ENCODE results near the gene ZG16. TPM values are rescaled to one million over a fixed set of nuclear protein-coding genes. Genes with fewer than 3 reads are reported as not detected.

ZG16 gene
- total RNA-seq, 2 experiments from 2014 or later: not detected

DNA sequence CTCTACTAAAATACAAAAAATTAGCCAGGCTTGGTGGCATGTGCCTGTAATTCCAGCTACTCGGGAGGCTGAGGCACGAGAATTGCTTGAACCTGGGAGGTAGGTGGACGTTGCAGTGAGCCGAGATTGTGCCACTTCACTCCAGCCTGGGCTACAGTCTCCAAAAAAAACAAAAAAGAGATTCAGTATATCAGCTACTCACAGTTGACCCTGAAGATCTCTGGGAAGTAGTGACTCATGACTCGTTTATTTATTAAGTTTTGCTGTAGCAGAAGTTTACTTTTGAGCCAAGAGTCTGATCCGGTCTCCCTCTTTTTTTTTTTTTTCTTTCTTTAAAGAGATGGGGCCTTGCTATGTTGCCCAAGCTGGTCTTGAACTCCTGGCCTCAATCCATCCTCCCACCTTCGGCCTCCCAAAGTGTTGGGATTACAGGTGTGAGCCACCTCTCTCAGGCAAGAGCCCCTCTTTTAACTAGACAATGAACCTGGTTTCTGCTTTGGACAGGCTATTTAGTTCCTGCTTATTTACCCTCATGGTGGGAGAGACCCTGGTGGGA lies 46.6 kb downstream of the ZG16 start:
- Histone ChIP-seq H3K36me3 (ENCODE audit: insufficient read depth, low read length) (peaks cover 17% of the 10 kb centered on the region), H3K9me3 (ENCODE audit: low read length) (no peaks in the 10 kb centered on the region), H3K27ac (ENCODE audit: low read depth, low read length, poor library complexity, severe bottlenecking) (no peak overlapping the region), H3K4me3 (ENCODE audit: low read depth, low read length, poor library complexity, severe bottlenecking) (no peak overlapping the region), H3K4me1 (ENCODE audit: insufficient read depth, low read length, poor library complexity, severe bottlenecking) (peaks cover 27% of the 10 kb centered on the region), H3K4me2 (ENCODE audit: low read length) (no peak overlapping the region), H3K79me2 (ENCODE audit: insufficient read depth, low read depth, low read length) (no peaks in the 10 kb centered on the region; the same call in 1 of the 2 replicates), H4K20me1 (ENCODE audit: insufficient read depth, low read length) (0 out of 2 replicates have a peak, but pooled peaks cover 4% of the 10 kb centered on the region), H3K9me2 (ENCODE audit: insufficient read depth, low read length) (no peaks in the 10 kb centered on the region), H2AFZ (ENCODE audit: low read length) (no peak overlapping the region)
- no TSS peak for BruUV-seq (replicated peaks)
- intact Hi-C loops (cut with micrococcal nuclease; ENCODE audit: unreplicated experiment): no loop called here
- ChIA-PET CTCF (ENCODE audit: unreplicated experiment) (no interaction called here), POLR2A (interaction anchor here (0.7 to 1.1 kb wide), 2 partner anchors 103 to 644 kb away, joined by 3 read pairs; no protein-coding TSS in a partner anchor)
- no peak for DNase-seq (ENCODE audit: low spot score)
- TF ChIP-seq, protein P1, sequence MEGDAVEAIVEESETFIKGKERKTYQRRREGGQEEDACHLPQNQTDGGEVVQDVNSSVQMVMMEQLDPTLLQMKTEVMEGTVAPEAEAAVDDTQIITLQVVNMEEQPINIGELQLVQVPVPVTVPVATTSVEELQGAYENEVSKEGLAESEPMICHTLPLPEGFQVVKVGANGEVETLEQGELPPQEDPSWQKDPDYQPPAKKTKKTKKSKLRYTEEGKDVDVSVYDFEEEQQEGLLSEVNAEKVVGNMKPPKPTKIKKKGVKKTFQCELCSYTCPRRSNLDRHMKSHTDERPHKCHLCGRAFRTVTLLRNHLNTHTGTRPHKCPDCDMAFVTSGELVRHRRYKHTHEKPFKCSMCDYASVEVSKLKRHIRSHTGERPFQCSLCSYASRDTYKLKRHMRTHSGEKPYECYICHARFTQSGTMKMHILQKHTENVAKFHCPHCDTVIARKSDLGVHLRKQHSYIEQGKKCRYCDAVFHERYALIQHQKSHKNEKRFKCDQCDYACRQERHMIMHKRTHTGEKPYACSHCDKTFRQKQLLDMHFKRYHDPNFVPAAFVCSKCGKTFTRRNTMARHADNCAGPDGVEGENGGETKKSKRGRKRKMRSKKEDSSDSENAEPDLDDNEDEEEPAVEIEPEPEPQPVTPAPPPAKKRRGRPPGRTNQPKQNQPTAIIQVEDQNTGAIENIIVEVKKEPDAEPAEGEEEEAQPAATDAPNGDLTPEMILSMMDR (conservative IDR thresholded peaks at IDR 0.05; ENCODE audit: low read length): no peak
- TF ChIP-seq EZH2phosphoT487 (IDR thresholded peaks at IDR 0.05; ENCODE audit: borderline replicate concordance, low read depth, low read length): no peak

DNA sequence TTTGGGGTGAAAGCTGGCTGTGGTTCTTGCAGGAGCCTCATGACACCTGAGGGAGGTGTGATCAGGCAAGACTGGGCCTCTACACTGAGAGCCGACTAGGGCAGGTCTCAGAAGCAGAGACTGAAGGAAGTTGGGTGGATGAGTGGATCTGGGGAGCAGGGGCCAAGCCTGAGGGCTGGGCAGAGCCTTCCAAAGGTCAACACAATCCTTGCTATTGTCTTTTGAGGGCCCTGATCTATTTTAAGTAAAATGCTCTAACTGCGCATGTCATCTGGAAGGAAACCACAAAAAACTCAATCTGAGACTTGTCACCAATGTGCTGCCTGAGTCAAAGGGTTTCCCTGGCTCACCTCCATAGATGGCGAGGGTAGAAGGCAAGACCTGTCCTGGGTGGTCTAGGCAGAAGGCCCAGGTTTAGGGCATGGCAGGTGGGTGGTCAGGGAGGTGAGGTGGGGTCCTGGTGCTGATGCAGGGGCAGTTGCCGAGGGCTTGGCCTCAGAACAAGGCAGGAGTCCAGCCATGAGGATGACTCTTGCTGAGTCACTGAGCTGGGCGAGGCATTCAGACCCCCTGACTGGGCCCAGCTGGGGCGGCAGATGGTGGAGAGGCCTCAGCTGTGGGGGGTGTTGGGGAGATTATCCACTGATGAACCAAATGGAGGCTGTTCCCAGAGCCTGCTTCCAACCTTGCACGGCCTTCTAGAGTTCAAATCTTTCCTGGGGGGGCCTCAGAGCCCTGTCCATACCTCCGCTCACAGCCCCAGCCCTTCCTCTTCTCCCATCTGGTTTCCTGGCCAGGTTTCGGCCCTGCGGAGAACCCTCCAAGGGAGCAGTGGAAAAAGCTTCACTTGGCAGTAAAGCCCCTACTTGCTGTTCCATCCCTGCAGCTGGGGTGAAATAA lies 47.3 kb downstream of the ZG16 start:
- Histone ChIP-seq H3K36me3 (ENCODE audit: insufficient read depth, low read length) (peaks cover 11% of the 10 kb centered on the region; the same call in 1 of the 2 replicates), H3K4me2 (ENCODE audit: low read length) (no peak overlapping the region), H3K9me3 (ENCODE audit: low read length) (no peaks in the 10 kb centered on the region), H3K27ac (ENCODE audit: low read depth, low read length, poor library complexity, severe bottlenecking) (no peak overlapping the region), H3K79me2 (ENCODE audit: insufficient read depth, low read depth, low read length) (no peaks in the 10 kb centered on the region; the same call in 1 of the 2 replicates), H3K4me1 (ENCODE audit: insufficient read depth, low read length, poor library complexity, severe bottlenecking) (peaks cover 20% of the 10 kb centered on the region), H2AFZ (ENCODE audit: low read length) (no peak overlapping the region), H3K4me3 (ENCODE audit: low read depth, low read length, poor library complexity, severe bottlenecking) (no peak overlapping the region), H4K20me1 (ENCODE audit: insufficient read depth, low read length) (0 out of 2 replicates have a peak, but pooled peaks cover 4% of the 10 kb centered on the region), H3K9me2 (ENCODE audit: insufficient read depth, low read length) (no peaks in the 10 kb centered on the region)
- intact Hi-C loops (cut with micrococcal nuclease; ENCODE audit: unreplicated experiment): no loop called here
- CTCF ChIA-PET (ENCODE audit: unreplicated experiment): no interaction called here
- TF ChIP-seq, protein P1 (conservative IDR thresholded peaks at IDR 0.05; ENCODE audit: low read length): no peak
- TF ChIP-seq EZH2phosphoT487 (IDR thresholded peaks at IDR 0.05; ENCODE audit: borderline replicate concordance, low read depth, low read length): no peak
- no TSS peak for BruUV-seq (replicated peaks)
- DNase-seq (ENCODE audit: low spot score): no peak
- POLR2A ChIA-PET: interaction anchor here (0.7 to 1.1 kb wide), 2 partner anchors 103 to 643 kb away, joined by 3 read pairs; no protein-coding TSS in a partner anchor
